ENCODE data around the gene CYFIP2.

DNA sequence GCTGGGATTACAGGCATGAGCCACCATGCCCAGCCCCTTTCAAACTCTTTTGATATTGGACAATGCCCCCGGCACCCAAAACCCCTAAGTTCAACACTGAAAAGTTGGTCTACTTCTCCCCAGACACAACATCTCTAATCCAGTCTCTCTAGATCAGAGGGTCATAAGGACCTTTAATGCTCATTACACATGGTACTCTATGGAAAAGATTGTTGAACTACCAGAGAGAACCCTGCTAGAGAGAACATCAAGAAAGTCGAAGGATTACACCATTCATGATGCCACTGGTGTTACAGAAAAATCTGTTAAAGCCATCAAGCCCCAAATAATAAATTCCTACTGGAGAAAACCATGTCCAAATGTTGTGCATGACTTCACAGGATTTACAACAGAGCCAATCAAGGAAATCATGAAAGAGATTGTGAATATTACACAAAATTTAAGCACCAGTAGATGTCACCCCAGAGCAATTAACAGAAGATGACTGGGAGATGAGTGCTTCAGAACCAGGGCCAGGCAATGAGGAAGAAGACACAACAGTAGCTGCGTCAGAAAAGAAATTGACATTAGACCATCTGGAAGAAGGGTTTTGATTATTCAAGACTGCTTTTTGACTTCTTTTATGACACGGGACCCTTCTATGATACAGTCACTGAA, 165.7 kb downstream of the CYFIP2 start:
- TF ChIP-seq, protein P1, sequence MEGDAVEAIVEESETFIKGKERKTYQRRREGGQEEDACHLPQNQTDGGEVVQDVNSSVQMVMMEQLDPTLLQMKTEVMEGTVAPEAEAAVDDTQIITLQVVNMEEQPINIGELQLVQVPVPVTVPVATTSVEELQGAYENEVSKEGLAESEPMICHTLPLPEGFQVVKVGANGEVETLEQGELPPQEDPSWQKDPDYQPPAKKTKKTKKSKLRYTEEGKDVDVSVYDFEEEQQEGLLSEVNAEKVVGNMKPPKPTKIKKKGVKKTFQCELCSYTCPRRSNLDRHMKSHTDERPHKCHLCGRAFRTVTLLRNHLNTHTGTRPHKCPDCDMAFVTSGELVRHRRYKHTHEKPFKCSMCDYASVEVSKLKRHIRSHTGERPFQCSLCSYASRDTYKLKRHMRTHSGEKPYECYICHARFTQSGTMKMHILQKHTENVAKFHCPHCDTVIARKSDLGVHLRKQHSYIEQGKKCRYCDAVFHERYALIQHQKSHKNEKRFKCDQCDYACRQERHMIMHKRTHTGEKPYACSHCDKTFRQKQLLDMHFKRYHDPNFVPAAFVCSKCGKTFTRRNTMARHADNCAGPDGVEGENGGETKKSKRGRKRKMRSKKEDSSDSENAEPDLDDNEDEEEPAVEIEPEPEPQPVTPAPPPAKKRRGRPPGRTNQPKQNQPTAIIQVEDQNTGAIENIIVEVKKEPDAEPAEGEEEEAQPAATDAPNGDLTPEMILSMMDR (IDR thresholded peaks at IDR 0.05) = peak; percentile 41 to 76 (median 60)
- TF ChIP-seq POLR2A (IDR thresholded peaks at IDR 0.05) = no peak
